Middle frontal gyrus (tissue), 1 donor: Measurements from ENCODE around the gene GDF9.
"Not testable (repeated sequence)": the region's sequence is repeated elsewhere in the genome, so short reads cannot be mapped to it uniquely, and the experiment has no call there.

Experiments
- DNase-seq: peaks from one replicate; pipeline ENCODE4 v3.0.0-alpha.2; 2015; ENCODE audit warnings: low spot score; ENCODE audit errors: extremely low spot score

Gene GDF9

DNA sequence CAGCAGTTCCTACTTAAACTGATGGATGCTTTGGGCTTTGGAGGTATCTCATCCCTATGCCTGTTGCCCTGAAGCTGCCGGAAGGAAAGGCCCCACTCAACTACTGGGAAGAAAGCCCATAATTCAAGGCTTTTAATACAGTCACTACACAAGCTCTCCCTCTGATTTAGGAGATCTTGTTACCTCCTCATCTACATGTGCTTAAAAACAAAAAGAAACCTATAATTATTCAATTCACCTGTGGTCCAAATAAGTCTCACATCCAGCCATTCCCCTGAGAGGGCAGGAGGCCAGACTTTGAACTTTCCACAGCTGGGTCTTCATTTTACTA is 6.5 kb upstream of the GDF9 start:
- DNase-seq = no peak

DNA sequence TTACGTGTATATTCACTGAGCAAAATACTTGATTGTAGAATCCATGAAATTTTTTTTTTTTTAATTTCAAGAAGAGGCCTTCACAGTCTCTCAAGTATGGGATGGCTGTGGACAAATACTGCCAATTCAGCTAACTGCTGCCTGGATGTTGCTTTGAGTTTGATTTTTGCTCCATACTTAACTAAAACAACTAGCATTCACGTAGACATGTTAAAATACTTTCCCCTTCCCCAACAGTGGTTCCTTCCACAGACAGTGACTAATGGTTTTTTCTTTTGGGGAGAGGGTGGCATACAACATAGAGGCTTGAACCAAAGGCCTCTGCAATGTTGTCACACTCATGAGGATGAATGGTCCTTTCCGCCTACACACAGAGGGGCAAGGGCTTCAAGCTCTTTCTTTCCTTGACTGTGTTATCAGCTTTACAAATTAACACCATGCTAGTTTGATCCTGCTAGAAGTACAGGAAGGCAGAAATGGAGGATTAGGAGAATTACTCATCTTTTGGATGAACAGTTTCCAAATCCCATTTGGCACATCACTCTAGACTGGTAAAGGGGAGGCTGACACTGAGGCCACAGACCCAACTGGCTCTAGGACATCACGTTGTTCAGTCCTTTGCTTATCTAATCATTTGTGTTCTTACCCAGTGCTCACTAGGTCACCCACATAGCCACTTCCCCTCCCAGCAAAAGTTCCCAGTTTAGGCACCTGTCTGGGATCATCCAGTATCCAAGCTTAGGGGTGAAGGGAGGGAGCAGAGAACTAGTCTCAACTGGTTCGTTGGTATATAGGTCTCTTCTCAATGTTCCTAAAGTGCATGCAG is 5.4 kb upstream of the GDF9 start:
- DNase-seq = no peak

DNA sequence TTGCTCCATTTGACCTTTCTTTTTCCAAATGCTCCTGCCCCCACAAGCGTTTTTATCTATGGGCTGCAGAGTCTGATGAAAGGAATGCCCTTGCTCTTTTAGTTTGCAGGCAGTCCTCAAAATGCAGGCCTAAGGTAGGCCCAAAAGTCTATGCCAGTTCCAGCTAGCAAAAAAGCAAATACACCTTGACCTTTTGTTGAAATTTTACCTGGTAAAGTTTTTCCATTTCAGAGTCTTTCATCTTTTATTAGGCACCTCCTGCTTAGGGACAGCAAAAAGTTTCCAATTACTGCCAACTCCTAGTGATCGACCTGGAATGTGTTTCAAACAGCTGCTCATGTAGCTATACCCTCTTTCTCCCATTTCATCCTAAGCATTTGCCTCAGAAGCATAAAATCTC is 4.5 kb upstream of the GDF9 start:
- DNase-seq = no peak

DNA sequence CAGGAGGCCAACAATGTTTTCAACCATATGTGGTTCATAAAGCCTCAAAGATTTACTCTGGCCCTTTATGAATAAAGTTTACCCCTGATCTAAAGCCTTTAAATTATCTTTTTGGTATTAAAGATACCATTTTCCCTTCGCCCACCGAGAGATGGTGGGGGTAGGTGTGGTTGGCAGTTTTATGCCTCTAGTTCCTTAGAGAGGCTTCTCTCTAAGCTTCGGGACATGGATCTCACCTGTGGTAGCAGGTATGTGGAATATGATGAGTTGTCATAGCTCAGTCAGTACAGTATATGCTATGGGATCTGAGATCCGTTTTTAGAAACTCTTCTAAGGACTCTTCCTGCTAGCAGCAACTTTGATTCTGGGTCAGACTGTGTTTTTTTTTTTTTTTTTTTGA is 2.5 kb upstream of the GDF9 start:
- DNase-seq = no peak

DNA sequence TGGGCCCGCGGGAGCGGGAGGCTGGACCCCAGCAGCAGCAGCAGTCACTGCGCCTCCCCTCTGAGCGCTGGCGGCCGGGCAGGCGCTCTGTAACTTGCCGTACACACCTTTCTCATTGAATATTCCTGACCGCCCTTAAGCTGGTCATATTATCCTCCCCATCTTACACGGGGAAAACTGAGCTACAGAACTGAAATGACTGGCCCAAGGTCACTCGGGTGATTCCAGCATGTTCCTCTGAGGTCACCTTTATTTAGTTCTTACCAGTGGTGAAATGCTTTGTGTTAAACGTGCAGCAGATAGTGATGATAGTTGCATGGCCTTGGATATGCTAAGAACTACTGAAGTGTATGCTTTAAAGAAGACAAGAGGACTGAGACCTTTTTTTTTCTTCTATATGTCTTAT is 780 bp upstream of the GDF9 start:
- no peak for DNase-seq

DNA sequence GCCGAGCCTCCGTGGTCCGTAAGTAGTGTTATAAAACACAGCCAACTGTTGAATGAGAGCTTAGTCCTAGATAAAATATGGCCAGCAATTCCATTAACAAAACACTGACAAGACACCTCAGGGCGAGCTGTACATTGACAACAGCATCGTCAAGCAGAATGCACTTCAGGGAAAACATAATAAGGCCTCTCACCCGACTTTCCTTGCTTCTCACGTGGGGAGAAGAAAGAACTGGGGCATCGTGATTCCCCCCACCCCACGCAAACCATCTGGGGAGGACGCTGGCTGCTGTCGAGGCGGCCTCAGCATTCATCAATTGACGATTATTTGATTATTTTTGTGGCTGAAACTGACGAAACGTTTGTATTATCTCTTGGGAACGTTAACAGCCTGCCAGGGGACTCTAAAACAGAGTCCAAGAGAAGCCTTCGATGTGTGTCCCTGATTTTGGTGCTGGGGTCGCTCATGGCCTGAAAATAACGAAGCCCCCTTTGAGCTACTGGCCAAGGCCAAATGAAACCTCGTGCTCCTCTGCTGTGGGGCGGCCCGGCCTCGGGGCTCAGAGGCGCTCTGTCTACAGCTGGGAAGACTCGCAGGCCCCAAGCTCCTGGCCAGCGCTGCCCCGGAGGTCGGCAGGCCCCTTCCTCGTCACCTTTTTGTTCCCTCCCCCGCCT is 464 bp downstream of the GDF9 start:
- no peak for DNase-seq

DNA sequence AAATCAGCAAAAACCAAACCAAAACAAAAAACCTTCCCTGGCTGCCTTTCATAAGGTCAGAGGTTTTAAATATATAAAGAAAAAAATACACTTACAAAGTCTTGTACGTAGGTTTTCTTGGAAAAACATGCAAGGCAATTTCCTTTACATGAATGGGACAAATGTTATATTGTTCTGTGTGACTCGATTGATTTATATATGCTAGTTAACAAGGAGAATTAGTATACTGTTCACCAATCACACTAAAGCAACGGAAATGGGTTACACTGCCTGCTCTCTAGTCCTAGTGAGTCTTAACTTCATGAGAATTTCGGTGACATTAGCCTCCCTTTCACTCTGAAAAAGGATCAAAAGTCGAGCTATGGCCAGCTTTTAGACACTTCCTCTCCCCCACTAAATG is 5.5 kb downstream of the GDF9 start:
- DNase-seq = no peak

DNA sequence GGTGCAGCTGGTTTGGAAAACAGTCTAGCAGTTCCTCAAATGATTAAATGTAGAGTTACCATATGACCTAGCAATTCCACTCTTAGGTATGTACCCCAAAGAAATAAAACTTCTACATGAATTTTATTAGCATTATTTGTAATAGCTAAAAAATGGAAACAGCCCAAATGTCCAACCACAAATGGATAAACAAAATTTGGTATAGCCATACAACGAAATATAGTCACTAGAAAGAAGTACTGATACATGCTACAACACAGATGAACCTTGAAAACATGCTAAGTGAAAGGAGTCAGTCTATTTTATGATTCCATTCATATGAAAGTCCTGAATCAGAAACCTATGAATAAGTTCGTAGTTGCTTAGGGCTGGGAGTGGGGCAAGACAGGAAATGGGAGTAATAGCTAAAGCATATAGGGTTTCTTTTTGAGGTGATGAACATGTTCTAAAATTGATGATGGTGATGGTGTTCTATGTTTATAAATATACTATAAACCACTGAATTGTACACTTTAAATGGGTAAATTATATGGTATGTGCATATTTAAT is 6.3 kb downstream of the GDF9 start:
- DNase-seq = no peak

DNA sequence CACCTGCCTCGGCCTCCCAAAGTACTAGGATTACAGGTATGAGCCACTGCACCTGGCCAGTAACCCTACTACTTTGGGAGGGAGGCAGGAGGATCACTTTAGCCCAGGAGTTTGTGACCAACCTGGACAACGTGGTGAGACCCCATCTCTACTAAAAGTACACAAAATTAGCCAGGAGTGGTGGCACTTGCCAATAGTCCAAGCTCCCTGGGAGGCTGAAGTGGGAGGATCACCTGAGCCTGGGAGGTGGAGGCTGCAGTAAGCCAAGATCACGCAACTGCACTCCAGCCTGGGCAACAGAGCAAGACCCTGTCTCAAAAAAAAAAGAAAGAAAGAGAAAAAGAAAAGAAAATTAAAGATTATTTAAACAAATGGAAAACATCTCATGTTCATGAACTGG is 10.3 kb downstream of the GDF9 start:
- no peak for DNase-seq

DNA sequence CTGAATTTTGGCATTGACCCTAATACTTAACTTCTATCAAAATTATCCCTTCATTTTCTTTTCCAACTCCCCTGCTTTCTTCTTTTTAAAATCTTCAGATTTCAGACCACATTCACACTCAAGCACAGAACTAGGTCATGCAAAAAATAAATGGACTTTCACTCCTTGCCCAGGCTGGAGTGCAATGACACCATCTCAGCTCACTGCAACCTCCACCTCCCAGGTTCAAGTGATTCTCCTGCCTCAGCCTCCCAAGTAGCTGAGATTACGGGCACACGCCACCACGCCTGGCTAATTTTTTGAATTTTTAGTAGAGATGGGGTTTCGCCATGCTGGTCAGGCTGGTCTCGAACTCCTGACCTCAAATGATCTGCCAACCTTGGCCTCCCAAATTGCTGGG is 11.3 kb downstream of the GDF9 start:
- not testable (repeated sequence) for DNase-seq

DNA sequence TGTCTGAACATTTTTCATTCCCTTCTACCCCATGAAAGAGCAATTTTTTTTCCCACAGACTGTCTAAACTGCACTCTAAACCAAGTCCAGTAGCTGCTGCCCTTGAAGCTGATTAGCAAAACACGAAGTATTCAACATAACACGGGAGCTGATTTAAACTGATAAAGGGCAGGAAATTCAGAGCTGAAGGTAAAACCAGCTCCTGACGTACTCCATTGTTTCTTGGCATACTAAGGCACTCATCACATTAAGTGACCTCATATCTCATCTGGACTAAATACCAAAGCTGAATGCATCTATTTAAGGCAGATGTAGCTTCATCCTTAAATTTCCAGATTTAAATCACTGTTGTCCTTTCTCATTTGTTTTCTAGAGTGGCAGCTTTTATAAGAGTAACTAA is 12.0 kb downstream of the GDF9 start:
- no peak for DNase-seq

DNA sequence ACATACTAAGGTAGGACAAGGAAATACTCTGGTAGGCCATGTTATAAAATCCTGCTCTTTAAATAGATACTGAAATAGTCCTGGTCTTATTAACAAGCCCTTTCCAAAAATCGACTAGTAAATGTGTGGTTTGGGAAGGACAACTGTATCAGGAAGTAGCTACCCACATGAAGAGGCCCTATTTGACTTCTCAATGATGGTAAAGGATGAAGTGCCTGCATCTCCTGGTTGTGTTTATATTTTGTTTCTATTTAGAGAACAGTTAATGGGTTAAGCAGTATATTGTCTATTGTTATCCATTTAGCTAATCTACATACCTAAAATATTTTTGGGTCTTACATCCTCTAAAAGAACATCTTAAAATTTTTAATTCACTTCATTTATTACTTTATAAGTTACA is 12.5 kb downstream of the GDF9 start:
- DNase-seq = no peak

DNA sequence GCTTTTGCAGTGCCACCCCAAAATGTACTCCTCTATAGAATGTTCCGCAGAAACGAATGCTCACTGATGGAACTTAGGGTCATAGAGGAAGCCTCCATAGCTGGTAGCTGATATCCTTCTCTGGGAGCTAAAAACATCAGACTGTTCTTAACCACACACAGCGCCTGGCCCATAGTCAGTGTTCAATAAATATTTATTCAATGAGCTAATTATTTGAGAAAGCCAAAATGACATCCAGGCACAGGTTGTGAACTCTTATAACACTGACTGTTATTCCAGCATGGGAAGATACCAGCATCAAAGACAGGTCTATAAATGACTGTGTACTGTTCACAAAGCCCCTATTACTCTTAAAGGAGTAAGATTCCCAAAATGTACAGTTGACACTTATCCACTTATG is 12.9 kb downstream of the GDF9 start:
- no peak for DNase-seq

DNA sequence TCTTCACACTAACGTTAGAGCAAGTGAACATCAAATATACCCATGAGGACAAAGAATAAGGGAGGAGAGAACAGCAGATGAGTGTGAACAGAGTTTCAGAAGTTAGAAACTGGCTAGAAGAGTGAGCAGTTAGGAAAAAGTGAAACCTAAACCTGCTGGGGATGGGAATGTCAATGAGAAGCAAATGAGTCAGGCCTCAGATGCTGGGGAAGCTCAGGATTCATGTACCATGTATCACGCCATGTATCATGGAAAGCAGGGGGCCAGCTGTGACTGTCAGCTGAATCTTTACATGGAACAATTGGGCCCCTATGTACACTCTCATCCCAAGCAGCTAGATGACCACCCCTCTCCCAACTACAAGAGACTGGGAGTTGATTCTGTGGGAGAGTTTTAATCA is 16.2 kb downstream of the GDF9 start:
- no peak for DNase-seq

DNA sequence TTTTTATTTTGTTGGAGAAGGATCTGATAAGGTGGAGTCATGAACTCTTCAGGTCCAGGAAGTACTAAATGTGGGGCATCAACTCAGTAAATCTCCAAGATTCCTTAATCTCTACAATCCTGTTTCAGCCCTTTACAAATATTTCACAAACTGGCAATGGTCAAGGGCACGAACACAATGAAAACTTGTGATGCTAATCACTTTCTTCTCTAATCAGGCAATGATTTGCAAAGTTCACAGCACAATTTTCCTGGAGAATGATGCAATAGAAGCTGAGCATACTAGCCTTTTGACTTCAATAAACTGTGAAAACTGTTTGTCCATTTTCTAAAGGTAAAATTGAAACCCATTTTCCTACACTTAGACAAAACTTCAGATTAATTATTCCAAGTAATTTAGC is 16.9 kb downstream of the GDF9 start:
- DNase-seq = no peak

DNA sequence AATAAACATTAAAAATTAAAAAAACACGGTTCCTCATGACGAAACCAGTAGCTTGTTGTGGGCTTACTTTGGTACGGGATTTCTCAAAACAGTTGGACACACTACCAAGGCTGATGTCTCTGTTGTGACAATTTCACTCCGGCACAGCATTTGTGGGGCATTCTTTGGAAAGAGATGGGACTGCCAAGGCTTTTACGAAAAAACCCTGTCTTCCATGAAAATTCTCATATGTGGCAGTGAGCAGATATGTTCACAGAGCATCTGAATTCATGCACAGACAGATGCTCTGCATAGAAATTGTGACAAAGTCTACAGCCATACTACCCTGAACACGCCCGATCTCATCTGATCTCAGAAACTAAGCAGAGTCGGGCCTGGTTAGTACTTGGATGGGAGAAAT is 18.0 kb downstream of the GDF9 start:
- no peak for DNase-seq

DNA sequence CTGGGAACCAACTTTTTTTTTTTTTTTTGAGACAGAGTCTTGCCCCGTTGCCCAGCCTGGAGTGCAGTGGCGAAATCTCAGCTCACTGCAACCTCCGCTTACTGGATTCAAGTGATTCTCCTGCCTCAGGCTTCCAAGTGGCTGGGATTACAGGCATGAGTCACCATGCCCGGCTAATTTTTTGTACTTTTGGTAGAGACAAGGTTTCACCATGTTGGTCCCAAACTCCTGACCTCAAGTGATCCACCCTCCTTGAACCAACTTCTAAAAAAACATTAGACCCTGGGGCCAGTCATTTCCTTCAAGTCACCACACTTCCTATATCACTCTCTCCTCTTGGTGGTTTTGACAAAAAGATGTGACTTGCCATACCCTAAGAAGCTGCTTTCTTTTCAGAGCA is 25.0 kb downstream of the GDF9 start:
- no peak for DNase-seq

DNA sequence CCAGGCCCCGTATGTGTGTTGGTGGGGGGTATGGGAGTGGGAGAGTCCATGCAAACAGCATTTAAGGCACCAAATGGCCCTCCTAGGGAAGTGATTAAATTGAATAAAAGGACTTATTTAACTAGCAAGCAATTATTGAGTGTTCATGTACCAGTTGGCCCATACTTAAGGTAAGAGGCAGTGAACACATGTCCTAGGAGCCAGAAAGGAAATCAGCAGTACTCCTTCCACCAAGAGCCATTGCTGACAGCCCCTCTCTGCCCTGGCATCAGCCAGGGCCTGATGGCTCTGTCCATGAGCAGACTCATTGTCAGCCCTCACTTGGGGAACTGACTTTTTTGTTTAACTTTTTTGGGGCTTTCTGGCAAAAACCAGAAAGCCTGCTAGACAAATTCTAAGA is 25.4 kb downstream of the GDF9 start:
- DNase-seq = no peak

DNA sequence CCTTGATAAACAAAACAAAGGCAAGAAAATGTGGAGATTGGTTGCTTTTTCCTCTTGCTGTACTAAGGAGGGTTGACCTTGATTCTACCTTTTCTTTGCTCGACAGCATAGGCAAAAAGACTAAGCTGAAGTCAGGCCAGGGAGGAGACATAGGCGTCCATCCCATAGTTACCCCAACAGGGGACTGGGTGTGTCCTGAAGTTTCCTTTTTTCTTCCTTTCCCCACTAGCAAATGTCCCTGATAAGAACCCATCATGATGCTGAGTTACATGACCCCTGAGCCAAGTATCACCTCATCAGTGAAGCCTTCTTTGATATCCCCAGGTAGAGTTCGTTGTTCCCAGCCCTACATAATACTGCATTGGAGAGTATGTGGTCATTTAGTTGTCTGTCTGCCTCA is 26.0 kb downstream of the GDF9 start:
- DNase-seq = no peak

DNA sequence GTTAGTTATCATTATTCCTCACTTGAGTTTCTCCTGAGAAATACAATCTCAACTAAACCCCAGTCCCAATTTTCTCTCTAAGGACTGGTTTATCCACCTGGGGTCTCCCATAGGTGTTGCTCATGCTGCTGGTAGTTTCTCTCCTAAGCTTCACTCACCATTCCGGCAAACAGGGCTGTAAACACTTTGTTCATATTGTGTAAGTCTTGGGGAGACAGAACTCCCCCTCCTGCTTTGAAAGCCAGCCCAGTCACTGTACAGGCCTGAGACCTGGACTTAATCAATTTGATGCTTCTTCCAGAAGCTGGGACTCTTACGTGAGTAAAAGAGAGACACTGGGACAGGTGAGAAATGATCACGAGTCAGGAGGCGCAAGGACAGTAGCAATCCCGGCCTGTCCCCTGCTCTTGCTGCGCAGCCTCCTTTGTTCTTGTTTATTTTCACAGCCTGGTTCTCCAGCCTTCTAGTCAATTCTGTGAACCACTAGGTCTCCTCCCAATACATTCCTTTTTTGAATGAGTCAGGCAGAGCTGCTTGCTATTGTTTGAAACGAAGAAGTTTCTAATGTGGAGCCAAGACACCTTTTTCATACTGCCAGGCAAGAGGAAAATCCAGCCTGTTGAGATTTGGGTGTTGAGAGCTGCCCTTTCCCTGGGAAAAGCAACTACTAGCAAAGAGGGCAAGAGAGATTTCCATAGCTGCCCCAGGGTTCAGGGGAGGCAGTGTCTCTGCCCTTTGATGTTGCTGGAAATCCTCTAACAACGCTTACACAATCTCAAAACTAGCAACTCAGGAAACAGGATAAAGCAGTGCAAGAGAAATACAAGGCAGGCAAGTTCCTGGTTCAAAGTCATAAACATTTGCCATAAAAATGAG is 26.6 kb downstream of the GDF9 start:
- no peak for DNase-seq

DNA sequence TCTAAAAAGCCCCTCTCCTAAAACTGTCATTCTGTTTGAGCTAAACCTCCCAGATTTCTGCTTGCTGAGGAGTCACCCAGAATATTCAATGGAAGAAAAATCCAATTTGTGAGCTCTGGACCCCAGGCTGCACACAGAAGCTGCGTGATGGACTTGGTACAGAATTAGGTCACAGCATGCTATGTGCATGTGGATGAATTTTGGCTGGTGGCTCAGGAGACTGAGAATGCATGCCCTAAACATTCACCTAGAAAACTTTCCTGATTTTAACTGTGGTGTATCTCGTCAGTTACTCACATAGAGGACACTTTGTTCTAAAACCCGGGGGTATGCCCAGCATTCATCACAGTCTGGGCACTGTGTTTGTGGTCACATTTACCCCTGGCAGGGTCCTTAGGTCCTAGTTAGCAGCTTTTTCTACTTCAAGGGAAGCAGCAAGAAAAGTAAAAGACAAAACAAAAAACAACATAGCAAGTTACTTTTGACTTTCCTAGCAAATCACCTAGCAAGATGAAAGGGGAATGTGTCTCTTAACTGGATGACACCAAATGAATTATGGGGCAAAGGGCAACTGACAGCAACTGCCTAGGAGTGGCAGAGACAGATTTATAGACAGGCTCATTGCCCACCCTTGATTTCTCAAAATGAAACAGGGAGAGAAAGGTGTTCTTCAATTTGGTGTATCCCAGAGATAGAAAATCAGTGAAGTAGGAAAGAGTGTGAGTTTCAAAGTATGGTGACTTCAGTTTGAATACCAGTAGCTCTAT is 27.6 kb downstream of the GDF9 start:
- DNase-seq = no peak
